Measurements from ENCODE around the gene SSH3.

DNA sequence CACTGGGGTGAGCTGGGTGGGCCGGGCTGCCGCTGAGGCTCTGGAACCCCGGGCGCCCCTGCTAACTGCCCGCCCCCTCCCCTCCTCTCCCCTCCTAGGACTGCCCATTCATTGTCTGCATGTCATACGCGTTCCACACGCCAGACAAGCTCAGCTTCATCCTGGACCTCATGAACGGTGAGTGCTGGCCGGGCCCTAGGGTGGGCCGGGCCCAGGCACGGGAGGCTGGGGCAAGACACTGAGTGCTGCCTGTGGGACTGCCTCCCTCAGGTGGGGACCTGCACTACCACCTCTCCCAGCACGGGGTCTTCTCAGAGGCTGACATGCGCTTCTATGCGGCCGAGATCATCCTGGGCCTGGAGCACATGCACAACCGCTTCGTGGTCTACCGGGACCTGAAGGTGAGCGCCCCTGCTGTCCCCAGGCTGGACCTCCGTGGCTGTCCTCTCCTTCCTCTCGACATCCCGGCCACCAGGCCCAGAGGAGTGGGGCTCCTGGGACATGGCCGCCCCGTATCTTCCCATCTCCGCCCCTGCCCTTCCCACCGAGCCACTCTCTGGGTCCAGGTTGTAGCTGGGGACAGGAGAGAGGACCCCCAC, 21.7 kb upstream of the SSH3 start:
- TF ChIP-seq ZBTB7A (IDR thresholded peaks at IDR 0.05; ENCODE audit: low read depth) (no peak), EP300 (IDR thresholded peaks at IDR 0.05; ENCODE audit: borderline replicate concordance) (no peak)
